NCI-H526 (cell line): ENCODE results near the gene ROBO2.

ENCODE experiments used
- DNase-seq, 2 experiments: peaks; one replicate each; lab custom pipeline; 2025; lab: John Stamatoyannopoulos, UW

Gene ROBO2

DNA sequence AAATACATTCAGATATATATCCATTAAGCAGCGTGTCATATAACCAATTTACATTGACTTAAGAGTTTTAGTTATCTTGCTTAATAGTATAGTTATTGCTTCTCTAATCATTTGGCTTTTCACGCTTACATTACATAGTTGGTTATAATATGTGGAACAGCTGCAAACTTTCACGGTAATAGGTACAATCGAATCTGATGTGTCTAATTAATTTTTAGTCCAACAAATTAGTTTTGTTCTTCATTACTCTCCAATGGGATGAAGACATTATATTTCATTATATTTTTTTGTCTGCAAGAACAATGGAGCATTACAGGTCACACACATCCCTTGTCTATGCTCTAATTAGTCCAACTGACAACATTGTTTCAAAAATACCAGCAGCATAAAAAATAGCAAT is 546.3 kb downstream of the ROBO2 start:
- DNase-seq, result no peak

DNA sequence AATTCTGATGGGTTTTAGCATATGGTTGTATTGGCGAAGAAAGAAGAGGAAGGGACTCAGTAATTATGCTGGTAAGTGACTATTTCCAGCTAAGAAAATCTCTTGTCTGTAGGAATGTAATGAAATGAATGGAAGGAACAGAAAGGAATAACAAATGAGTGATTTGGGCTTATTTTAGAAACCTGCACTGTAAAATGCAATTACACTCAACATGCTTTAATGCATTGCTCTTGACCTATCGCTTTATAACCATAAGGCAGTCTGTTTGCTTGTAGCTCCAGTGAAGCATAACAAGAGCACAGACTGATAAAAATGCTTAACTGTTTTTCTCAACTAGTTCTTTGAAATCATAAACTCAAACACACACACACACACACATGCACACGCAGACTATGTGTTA is 549.0 kb downstream of the ROBO2 start:
- DNase-seq, result no peak

DNA sequence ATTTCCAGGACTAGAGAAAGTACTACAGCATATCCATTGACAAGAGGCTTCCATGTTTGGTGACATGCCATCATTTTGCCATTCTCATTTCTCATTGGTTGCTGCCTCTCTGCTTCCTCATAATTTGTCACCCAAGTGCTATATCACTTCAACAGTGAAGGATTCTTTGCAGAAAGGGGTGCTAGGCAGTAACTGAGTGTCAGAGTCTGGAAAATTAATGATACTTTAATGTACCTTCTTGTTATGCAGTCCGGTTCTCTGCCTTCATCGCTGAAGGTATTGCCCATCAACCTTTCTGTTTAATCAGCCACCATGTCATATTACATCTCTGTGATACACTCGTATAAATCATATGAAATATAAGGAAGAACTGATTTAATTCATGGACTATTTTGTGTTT is 550.3 kb downstream of the ROBO2 start:
- DNase-seq, result no peak

DNA sequence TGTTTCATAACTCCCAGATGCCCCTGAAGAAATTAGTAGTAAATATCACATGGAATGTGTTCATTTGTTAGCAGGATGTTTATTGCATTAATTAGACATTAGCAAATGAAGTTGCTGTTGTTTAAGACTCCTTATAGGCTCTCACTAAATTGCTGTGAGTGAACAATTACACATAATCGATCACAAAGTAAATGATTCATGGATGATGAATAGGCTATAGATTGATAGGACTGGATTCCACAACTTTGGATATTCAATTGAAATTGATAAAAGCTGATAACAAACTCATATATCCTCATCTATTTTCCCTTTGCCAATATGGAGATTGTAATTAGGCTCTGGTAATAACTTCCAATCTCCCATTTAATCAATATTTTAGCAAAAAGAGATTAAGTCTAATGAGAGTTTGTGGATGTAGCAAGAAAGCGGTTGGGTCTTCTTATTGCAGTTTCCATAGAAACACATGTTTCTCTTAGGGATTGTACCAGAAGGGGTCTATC is 555.5 kb downstream of the ROBO2 start:
- DNase-seq, result no peak

DNA sequence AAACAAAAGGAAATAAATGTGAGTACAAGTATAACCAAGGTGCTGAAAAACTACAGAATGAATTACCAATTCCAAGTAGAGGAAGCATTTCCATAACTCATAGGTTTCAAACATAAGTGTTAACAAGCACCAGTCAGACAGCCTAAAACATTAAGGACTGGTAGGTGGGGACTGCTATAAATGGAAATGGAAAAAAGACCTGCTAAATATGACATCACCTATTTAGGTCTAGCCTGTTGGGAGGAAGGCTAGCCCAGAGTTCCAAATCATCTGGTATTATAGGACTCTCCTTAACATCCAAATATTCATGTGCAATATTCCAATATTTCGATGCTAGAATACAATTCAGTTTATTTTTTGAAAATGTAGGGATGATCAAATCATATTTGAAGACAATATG is 560.0 kb downstream of the ROBO2 start:
- no peak for DNase-seq

DNA sequence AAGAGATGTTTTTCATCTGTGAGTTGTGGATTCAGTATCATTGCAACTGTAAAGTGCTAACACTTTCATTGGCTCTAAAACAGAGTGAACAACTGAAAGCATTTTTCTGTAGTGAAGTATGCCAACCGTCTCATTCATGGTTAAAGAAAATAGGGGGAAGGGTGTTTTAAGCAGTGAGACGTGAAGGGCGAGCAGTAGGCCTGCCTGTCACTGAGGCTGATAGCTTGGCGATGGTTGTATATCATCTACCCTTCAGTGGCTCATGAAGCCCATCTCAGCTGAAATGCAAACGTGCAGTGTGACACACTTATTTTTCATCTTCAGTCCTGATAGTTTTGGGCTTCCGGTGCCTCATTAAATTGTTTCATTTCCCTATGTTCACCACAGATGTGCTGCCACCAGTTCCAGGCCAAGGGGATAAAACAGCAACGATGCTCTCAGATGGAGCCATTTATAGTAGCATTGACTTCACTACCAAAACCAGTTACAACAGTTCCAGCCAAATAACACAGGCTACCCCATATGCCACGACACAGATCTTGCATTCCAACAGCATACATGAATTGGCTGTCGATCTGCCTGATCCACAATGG is 562.0 kb downstream of the ROBO2 start:
- no peak for DNase-seq

DNA sequence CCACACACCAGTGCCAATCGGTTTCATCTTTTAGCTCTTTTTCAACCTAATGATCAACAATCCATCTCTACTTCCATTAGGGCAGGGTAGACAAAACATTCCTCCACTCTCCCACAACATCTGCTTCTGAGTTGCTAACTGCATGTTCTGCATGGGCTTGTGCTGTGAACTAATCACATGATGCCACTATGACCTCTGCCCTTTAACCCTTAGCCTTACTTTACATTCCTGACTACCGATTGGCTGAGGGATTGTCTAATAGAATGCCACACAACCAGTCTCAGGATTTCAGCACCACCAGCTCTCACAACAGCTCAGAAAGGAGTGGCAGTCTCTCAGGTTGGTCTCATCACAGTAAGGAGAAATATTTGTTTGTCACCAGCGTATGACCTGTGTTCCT is 562.8 kb downstream of the ROBO2 start:
- no peak for DNase-seq

DNA sequence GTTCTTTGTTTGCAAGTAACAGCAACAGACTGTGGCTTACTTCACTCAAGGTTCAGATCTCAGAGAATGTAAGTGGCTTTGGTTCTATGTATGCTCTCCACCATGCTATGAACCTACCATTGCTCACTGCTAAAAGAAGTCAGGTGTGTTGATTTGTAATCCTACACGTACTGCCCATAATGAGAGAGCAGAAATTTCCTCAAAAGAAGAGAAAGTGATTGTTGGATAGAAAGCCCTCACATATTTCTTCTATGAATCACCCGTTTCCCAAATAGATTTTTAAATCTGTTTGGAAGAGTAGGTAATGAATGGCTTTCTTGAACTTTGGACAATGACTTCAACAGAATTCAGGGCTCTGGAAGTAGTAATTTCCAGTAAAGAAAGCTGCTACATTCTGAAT is 565.4 kb downstream of the ROBO2 start:
- DNase-seq, result no peak

DNA sequence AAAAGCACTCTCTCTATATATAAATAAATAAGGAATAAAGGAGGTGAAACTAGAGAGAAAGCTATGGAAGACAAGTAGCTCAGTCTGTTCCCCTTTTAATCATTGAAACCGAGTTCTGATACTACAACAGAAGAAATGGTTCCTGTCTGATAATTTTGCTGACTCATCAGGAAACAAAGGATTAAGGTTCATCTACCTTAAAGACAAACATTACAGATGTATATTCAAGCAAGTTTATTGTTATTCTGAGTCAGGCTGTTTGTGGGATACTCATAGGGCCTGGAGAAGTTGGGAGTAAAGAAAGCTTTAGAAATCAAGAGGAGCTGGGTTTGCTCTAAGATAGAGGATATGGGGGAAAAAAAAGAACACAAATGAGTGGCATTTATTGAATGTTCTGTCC is 566.0 kb downstream of the ROBO2 start:
- DNase-seq, result no peak

DNA sequence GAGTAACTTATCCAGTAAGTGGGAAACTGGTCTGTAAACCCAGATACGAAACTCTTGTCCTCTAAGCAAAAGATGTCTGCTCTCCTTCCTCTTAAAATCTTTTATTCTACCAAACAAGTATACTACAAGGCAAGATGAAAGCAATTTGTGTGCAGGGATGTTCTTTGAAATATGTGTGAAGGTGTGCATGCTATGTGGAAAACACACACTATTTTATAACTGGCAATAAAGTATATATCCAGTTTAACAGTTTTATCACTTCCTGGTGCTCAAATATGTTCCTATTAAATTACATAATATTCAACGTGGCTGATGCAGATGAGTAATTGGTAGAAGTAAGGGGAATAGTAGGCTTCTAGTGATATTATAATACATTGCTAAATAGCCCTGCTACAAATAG is 566.5 kb downstream of the ROBO2 start:
- DNase-seq, result no peak

DNA sequence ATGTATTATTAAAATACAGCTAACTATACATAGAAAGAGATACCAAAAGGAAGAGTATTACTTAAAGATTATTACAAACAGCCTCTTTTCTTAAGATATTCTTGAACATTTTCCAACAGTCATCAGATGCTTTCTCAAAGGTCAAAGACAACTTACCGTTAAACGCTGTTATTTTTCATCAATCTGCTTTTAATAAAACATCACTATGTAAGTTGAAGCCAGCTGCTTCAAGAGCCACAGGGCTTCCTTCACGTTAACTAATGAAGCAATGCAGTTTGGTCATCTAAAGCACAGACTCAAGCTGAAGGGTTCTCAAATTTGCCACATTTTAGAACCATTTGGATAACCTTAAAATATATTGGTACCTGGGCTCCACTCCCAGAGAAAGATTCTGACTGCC is 578.8 kb downstream of the ROBO2 start:
- DNase-seq, result no peak

DNA sequence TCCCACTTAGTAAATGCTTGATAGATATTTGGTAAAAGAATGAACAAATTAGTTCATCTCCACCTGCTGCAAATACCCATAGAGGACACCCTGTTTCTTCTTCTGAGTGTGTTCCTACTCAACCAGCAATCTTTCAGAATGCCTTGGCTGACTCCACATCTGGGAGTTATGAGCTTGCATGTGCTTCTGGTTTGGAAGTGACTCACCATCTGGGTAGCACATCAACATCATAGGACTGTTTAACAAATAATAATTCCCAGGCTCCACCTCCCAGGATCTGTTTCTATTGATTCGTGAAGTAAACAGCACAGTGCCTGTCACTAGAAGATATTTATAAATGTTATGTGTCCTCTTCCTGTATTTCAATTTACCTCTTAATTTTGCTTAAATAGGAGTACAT is 580.1 kb downstream of the ROBO2 start:
- DNase-seq, result no peak

DNA sequence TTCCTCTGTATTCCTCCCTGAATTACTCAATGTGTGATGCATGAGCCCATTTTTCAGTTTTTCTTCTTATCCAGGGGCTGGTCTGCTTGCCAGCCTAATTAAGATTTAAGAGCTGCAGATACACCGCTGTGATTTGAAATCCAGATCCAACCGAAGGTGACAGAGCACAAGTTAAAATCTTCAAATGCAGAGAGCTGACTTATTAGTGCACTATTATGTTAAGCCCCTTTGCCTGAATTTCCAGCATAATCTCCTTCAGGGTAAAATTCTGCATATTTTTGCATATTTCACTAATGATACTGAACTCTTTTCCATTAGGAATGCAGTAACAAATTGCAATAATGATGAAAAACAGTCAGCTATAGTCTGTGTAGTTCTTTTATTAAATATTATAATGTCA is 583.6 kb downstream of the ROBO2 start:
- no peak for DNase-seq

DNA sequence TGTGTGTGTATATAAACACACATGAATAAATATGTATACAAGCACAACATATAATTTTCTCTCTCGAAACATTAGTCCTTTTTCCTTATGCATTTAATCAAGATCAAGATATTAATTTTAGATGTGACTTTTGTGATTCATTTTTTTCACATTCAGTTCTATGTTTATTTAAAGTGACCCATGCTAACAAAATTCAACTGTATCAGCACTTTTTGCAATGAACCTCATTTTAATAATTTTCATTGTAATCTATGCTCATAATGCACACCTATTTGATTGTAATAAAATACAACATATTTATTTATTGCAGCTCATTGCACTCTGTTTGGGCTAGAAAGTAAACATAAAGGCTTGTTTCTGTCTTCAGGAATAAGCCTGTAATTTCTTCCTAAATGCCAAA is 586.3 kb downstream of the ROBO2 start:
- no peak for DNase-seq

DNA sequence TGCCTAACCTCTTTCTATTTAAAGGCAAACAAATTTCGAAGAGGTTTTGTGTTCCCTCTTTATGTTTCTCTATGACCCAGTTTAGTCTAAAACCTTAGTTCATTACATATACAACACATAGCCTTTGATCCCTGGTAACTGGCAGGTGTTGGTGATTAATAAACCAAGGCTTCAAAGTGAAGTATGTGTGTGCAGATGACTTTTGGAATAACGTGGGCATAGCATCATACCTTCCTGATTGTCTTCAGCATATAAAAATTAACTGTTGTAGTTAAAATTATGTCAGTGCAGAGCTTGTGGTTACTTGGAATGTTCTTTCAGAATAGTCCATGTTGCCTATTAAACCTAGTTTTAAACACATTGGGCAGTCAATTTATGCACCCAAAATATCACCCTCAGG is 608.3 kb downstream of the ROBO2 start:
- DNase-seq, result no peak

DNA sequence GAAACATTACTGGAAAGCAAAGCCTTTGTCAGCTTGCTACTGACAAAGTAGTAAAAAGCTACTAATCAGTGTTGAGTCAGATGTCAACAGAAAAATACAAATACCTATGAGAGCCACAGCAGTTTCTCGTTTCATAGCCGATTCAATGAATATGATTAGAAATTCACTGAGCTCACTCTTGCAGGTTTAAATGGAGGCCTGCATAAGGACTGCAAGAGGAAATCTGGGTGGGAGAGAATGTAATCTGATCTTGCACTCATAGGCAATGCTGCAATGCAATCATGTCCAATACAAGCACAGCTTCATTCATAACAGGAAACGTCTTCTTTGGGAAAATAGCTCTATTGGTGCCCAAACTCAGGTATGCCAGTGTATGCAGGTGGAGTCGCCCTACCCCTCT is 608.8 kb downstream of the ROBO2 start:
- DNase-seq, result no peak

DNA sequence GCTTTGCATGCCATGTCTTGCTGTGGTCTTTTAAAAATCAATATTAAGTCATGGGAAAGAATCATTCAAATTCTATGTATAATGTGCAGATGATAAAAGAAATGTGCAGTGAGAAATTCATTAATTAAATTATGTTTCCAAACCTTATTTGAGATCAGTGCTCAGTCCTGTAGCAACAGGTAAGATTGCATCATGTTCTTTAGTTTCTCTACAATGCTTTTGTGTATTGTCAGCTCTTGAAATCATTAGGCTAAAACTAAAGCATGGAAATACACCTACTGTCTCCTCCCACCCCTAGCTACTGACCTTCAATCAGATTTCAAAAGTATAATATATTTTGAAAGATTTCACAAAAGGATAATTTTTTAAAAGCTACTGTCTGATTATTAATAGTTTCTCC is 612.7 kb downstream of the ROBO2 start:
- DNase-seq, result no peak

DNA sequence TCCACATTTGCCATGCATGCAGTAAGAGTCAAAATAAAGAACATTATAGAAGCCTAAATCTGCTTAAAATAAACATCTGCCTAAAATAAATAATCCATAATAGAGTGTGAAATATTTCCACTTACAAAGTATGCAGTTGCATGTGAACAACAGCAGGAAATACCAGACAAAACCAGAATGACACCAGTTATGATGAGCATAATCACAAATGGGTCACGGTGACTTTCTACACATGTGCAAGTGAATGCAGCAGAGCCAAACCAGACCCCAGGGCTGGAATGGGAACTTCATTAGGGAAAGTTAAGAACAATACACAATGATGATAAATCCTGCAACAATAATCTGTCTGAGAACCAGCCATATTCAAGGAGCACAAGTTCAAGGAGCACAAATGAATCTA is 615.5 kb downstream of the ROBO2 start:
- no peak for DNase-seq

DNA sequence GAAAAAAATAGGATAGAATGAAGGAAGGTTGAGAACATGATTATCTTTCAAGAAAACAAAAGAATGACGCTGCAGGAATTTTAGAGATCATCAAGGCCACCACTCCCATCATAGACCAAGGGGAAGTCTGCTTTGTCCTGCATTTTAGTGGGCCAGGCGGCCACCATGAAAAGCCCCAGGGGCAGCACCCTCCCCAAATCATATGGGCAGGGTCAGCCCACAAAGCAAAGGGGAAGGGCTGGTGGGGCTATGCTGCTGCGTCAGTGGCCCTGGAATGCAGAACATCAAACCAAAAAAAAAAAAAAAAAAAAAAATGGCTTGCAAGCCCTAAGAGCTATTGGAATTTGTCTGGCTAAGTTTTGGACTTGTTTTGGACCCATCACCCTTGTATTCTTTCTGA is 620.8 kb downstream of the ROBO2 start:
- no peak for DNase-seq

DNA sequence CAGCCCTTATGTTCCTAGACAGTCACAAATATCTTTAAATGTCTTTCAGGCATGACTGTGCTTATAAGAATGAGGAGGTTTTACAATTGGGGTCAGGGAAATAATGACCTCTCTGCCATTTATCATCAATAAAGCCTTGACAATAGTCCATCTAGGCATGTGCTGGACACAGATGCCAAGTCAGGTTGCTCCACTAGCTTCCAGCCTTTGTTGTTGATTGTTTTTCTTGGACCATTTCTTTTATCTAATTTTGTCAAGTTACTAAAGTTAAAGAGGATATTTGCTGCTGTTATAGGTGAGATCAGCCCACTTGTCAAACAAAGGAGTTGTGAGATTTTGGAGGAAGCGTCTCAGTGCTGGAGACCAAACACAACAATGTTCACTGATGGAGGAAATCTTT is 628.0 kb downstream of the ROBO2 start:
- no peak for DNase-seq

DNA sequence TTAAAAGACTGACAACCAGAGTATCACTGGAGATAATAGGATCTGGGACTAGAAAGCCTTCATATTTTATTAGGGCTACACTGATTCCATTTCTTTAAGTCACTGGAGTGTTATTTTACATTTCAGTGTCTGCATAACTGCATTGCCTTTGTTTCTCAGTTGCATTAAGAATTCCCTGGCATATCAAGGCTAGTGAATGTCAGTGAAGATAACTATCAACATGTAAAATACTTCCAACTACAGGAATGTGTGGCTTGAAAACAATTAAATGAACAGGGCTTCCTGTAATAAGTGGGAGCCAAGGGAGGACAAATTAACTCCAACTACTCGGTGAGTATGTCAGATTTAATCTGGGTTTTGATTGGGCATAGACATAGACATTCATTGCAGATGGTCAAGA is 628.5 kb downstream of the ROBO2 start:
- DNase-seq, result no peak

DNA sequence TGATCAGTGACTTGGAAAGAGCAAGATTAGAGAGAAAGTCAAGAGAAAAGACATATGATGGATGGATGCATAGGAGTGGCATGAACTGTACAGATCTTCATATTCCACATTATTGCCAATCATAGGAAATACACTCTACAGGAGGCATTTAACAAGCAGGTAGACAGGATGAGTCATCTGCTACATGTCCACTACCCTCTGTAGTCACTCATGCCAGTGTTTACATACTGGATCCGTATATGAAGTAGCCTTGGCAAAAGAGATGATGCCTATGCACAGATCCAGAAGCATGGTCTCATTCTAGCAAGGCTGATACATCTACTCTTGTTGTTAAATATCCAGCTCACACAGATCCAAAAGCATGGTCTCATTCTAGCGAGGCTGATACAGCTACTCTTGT is 632.1 kb downstream of the ROBO2 start:
- no peak for DNase-seq

DNA sequence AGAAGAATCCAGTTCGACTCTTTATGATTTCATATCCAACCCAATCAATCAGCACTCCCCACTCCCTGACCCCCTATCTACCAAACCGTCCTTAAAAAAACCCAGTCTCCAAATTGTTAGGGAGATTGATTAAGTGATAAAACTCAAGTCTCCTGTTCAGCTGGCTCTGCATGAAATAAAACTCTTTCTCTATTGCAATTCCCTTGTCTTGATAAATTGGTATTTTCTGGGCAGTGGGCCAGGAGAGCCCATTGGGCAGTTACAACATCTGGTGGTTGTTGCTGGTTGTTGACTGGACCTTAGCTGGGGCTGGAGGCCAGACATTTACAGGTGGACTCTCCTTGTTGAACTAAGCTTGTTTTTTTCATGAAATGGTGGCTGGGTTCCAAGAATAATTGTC is 642.3 kb downstream of the ROBO2 start:
- DNase-seq, result no peak

DNA sequence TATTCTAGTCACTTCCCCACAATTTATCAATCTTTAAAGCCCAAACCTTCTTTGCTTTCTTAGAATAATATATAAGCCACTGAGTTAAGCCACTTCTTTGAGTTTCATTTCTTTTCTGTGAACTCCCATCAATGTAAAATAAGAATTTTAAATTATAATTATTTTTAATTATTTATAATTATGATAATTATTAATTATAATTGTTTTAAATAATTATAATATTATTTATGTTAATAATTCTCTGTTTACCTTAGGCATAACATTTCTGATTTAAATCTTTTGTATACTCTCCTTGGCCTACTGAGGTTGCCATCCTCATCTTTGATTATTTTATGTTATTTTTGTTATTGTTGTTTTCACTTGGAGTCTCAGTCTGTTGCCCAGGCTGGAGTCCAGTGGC is 644.2 kb downstream of the ROBO2 start:
- no peak for DNase-seq

DNA sequence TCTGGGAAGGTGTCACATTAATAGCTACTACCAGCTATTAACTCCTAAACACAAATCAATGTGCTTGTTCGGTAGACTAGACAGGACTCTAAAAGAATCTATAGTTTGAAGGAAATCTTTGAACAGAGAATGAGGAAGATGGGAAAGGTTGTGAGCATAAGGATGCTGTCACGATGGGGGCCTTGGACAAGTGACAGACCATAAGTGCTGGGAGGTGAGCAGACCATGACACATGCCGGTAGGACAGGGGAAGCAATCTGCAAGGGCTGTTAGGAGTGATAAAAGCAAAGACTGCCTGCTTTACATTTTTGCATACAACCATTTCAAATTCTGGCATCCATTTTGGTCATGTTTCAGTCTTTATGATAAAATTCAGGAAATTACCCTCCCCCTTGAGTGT is 645.8 kb downstream of the ROBO2 start:
- DNase-seq, result no peak
